HG02884 (cell line): Measurements from ENCODE around the gene IRF4.
"Not testable (repeated sequence)": the region's sequence is repeated elsewhere in the genome, so short reads cannot be mapped to it uniquely, and the experiment has no call there.

Source experiments
- ATAC-seq: cut with Tn5 transposase; IDR thresholded peaks from one replicate; pipeline ENCODE4 v1.9.1; 2021; ENCODE audit warnings: mild to moderate bottlenecking, moderate library complexity; ENCODE audit not compliant: unreplicated experiment

IRF4 gene

GRCh38 chr6:411402-412145 is 20.0 kb downstream of the IRF4 start:
- ATAC-seq = no peak

GRCh38 chr6:412146-412886 is 20.8 kb downstream of the IRF4 start:
- ATAC-seq = no peak

- ATAC-seq = no peak
Observed at GRCh38 chr6:414447-414846, 22.9 kb downstream of the IRF4 start.

- ATAC-seq = no peak
Observed at GRCh38 chr6:415087-415486, 23.5 kb downstream of the IRF4 start.

- ATAC-seq = no peak
Observed at GRCh38 chr6:421211-421610, 29.7 kb downstream of the IRF4 start.

- no peak for ATAC-seq
Observed at GRCh38 chr6:422433-423054, 31.0 kb downstream of the IRF4 start.

- ATAC-seq = no peak
Observed at GRCh38 chr6:423055-423798, 31.7 kb downstream of the IRF4 start.

- ATAC-seq = no peak
Observed at GRCh38 chr6:423799-424345, 32.3 kb downstream of the IRF4 start.

- no peak for ATAC-seq
Observed at GRCh38 chr6:424741-425417, 33.3 kb downstream of the IRF4 start.

- ATAC-seq = not testable (repeated sequence)
Observed at GRCh38 chr6:425418-425788, 33.9 kb downstream of the IRF4 start.

- not testable (repeated sequence) for ATAC-seq
Observed at GRCh38 chr6:426198-426738, 34.7 kb downstream of the IRF4 start.

GRCh38 chr6:428047-428603 is 36.6 kb downstream of the IRF4 start:
- ATAC-seq = no peak

GRCh38 chr6:429515-430121 is 38.1 kb downstream of the IRF4 start:
- ATAC-seq = no peak

- ATAC-seq = no peak
Observed at GRCh38 chr6:431504-431903, 40.0 kb downstream of the IRF4 start.

- ATAC-seq = no peak
Observed at GRCh38 chr6:431986-432385, 40.4 kb downstream of the IRF4 start.

GRCh38 chr6:434051-434705 is 42.6 kb downstream of the IRF4 start:
- no peak for ATAC-seq

GRCh38 chr6:435441-436307 is 44.1 kb downstream of the IRF4 start:
- no peak for ATAC-seq
